Stimulated activated CD4-positive, alpha-beta T cell treated with anti-CD3 and anti-CD28 coated beads, Interleukin-4, amount 100 ng/mL, for 24 hours (primary cell): Measurements from ENCODE around the gene ENTPD1.
"Not testable (repeated sequence)": the region's sequence is repeated elsewhere in the genome, so short reads cannot be mapped to it uniquely, and the experiment has no call there.

Source experiments
- DNase-seq: peaks from one replicate; pipeline ENCODE4 v3.0.0-alpha.2; 2020

ENTPD1 gene

DNA sequence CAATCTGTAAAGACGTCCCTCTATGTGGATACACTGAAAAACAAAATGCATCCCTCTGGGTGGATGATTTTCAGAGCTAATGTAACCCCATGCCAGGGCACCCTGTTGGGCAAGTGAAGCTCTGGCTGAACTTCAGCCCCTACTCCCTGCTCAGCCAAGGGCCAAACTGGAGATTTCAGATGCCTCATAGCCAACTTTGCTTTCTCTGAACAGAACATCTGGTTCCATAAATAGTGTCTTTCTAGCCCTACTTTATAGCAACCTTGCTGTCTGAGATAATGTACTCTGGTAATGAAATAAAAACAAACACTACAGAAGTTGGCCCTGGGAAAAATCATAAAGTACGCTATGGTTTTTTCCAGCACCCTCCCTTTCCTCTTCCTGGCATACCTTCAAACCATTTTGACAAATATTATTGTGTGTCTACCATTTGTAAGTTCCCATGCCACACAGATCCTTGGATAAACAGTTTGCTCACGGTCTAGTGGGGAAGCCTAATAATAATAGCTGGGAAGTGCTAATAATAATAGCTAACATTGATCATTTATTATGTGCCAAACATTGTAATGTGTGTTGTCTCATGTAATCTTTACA is 3.4 kb downstream of the ENTPD1 start:
- no peak for DNase-seq

DNA sequence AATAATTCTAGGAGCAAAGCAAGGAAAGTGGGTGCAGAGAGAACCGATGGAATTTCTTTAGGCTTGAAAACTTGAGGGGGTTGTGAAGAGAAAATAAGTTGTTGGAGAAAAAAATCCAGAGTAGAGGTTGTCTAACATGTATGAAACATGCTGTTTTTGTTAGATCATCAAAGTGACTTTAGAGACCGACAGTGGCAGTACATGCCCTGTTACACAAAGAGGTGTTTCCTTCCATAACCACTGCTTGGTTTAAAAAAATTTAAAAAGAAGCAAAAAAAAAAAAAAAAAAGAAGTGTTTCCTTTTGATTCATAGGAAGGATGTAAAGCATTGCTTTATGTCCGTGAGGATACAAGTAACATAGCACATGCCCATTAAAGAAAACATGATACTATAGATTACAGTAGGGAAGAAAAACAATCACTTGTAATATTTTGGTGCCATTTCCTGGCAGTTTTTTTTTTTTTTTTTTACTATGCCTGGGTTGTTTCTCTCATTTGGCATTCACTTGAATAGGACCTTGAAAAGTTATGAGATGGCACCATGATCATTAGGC is 6.1 kb downstream of the ENTPD1 start:
- DNase-seq, result no peak

DNA sequence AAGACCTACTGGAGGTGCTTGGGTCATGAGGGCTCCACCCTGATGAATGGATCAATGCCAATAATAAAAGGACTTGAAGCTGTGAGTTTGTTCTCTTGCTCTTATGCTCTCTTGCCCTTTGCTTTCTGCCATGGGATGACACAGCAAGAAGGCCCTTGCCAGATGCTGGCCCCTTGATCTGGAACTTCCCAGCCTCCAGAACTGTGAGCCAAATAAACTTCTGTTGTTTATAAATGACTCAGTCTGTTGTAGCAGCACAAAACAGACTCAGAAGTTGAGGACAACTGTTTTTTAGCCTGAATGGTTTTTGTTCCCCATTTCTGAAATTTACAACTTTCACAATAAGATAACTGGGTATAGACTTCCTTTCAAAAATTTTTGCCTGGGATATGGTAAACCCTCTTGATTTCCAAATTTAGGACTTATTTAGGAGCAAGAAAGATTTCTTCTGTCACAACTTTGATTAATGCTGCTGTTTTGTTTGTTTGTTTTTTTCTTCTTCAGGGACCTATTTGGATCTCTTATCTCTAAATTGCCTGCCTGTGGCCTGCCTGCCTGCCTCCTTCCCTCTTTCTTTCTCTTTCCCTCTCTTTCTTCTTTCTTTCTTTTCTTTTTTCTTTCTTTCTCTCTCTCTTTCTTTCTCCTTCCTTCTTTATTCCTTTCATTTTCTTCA is 12.1 kb downstream of the ENTPD1 start:
- DNase-seq, result no peak

DNA sequence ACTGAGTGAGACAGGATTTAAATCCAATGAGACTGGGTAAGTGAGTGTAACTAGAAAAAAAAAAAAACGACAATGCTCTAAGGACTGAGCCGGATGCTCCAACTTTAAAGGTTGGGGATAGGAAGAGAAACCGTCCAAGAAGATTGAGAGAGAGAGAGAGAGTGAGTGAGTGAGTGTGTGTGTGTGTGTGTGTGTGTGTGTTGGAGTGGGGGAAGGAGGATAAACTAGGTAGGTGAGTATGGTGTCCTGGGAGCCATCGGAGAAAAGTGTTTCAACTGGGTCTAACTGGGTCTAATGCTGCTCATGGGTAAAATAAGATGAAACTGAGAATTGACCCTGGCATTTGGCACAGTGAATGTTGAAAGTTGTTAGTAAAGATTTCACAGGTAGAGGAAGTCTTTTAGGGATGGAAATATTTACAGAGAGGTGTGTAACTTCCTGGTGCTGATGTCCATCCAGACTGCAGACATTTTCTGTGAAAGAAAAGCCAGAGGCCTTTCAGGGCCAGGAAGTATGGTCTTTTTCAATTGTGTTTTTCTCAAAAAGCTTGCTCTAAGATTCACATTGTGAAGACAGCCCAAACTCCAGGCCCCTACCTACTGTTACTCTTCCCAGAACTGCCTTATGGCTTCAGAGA is 14.2 kb downstream of the ENTPD1 start:
- DNase-seq, result no peak

DNA sequence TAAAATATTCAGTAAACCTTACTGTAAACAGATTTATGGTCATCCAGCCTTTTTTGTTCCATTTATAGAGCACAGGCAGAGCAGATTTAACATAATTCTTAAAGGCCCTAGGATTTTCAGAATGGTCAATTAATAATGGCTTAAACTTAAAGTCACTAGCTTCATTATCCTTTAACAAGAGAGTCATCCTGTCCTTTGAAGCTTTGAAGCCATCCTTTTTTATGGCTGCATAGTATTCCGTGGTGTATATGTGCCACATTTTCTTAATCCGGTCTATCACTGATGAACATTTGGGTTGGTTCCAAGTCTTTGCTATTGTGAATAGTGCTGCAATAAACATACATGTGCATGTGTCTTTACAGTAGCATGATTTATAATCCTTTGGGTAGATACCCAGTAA is 17.5 kb downstream of the ENTPD1 start:
- not testable (repeated sequence) for DNase-seq

DNA sequence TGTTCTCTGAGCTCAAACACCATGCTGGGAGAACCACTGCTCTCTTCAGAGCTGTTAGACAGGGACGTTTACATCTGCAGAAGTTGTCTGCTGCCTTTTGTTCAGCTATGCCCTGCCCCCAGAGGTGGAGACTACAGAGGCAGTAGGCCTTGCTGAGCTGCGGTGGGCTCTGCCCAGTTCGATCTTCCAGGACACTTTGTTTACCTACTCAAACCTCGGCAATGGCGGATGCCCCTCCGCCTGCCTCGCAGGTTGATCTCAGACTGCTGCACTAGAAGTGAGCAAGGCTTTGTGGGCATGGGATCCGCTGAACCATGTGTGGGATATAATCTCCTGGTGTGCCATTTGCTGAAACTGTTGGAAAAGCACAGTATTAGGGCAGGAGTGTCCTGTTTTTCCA is 21.7 kb downstream of the ENTPD1 start:
- DNase-seq, result not testable (repeated sequence)

DNA sequence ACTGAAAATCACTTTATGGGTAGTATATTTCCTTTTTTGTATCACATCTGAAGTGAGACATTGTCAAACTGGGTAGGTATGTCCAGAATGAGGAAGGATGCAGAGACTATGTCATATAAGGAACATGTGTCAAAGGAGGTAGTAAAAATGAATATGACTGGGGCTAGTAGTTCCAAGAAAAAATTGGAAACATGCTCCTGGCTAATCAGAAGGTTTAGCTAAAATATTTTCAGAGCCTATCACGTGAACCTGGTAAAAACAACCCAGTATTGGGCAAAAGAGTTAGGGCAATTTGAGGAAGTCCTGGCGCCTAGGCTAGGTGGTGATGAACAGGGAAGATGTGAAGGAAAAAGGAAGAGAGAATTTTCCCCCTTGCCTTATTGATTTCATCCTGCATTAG is 26.4 kb downstream of the ENTPD1 start:
- no peak for DNase-seq

DNA sequence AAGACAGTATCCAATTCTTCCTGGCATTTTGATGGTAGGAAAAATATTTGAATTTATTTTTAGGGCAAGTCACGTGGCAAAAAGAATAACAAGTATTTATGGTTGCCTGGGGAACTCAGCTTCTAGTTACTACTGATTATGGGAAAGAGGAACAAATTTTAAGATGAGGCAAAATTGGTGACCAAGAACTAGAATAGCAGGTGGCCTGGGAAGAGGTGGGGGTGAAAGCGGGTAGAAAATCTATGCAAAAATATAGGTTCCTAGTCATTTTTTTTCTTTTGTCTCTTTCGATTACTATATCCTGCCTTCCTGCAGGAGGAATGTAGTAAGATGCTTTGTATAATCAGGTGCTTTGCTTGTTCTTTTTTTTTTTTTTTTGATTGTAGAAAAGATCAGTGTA is 27.8 kb downstream of the ENTPD1 start:
- DNase-seq, result no peak

DNA sequence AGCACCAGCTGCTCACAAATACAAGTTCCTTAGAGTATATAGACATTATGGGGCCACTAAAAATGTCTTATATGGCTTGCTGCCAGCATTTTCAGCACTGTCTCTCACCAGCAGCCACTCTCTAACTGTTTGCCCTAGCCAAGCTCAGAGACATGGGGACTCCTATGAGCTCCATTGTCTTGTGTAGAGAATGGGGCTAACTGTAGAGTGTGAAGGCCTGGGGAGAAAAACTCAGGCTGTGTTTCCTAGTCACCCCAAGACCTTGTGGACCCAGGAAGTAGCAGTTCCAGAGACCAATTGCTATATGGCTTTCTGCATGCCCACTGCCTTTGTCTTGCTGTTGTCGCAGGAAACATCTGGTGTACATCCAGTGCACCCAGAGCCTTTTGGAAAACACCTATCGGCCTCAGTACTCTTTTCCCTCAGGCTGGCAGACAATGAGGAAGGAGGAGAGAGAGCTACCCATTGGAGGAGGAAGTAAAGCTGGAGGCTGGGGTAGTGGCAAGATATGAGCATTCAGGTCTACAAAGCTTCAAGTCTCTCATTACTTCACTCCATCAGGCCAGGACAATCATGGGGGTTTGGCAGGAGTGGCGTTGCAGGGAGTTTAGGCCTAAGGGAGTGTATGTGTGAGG is 28.4 kb downstream of the ENTPD1 start:
- no peak for DNase-seq

DNA sequence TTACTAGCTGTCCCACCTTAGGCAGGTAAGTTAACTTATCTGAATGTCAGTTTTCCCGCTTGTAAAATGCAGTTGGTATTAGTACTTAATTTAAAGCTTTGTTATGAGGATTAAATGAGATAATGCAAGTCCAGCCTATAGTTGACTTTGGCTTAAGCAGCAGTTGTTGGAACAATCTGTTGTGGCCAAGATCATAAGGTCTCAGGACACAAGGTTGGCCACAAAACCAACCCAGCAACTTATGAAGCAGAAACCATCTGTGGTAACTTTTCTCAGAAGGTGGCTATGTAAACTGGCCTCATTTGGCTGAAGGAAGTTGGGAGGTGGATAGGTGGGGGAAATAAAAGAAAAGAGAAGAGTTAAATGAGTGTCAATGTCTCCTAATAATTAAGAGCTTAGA is 29.4 kb downstream of the ENTPD1 start:
- no peak for DNase-seq

DNA sequence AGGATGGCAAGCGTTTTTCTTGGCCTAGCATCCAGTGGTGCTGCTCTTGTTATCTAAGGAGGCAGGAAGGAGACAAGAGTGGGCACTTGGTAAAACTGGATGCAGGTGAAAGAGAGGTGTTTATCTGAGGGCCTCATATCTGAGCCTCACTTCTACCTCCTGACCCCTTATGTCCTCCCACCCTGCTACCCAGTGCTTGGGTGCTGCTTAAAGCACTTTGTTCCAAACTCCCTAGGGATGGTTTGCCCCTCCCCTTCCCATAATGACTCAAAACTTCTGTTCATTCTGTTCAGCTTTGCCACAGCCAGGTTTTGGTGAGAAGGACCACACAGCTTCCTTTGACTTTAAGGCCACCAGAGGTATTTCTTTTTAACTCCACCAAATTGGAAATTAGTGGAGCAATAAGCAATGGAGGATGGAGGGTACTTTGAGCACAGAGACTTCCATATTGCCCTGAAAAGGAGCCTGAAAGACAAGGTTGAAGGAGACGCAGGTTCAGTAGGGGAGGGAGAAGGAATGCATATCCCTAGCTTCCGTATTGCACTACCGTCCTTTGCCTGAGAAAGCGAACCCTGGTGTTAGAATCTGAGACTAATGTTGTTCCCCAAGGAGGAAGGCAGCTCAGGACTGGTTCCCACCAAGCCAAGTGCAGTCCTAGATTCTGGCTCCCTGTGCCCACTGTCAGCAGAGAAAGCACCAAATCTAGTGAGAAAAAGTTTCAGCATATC is 30.1 kb downstream of the ENTPD1 start:
- no peak for DNase-seq

DNA sequence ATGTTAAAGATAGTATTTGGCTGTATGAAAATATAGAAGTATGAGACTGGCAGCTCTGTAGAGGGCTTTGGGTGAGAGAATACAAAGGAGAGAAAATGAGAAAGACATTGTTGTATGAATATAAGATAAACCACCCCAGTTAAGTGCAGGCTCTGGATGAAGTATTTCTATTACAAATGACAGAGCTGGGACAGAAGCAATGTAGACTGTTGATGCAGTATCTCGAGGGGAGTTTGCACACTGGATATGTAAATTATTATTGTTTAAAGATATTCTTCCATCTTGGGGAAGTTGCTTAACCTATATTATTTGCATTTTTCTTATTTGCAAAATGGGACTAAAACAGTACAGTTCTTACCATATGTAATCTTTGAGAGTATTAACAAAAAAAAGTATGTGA is 31.5 kb downstream of the ENTPD1 start:
- no peak for DNase-seq

DNA sequence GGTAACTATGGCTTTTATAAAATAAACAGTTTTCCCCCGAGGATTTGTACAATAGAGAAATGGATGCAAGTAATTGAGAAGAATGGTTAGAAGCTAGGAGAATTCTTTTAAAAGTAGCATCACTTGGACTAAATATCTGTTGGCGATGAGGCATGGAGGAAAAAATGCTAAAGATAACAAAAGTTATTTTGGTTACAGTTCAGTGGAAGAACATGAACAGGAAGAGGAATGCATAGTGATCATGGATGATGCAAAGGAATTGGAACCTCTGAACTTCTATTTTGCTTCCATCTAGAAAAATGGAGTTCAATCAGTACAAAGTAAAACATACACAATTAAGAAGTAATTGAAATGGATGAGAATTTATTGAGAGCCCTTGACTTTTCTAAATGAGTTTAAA is 32.9 kb downstream of the ENTPD1 start:
- no peak for DNase-seq

DNA sequence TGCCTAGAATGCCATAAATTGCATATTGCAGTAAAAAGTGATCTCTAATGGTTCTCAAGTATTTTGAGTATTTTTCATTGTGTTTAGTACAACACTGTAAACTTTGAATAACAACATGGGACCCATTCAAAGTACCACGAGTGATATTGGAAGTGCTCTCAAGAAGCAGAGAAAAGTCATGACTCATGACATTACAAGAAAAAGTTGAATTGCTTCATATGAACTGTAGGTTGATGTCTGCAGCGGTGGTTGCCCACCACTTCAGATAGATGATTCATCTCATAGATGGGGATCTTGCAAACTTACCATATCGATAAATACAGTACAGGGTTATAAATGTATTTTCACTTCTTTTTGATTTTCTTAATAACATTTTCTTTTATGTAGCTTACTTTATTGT is 33.9 kb downstream of the ENTPD1 start:
- DNase-seq, result no peak

DNA sequence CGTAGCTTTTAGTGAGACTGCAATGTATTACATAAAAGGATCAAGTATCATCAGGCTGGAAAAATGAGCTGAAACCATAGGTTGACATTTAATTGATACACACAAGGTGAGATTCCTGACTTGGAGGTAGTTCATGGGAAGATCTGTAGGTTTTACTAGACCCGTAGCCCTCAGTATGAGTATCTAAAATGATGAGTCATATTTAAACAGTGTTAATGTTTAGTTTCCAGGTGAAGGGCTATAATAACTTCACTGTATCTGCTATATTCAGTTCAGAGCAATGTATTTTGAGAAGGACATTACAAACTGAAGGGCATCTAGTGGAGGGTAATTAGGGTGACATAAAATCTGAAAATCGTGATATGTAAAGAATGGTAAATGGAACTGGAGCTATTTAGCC is 35.0 kb downstream of the ENTPD1 start:
- DNase-seq, result no peak

DNA sequence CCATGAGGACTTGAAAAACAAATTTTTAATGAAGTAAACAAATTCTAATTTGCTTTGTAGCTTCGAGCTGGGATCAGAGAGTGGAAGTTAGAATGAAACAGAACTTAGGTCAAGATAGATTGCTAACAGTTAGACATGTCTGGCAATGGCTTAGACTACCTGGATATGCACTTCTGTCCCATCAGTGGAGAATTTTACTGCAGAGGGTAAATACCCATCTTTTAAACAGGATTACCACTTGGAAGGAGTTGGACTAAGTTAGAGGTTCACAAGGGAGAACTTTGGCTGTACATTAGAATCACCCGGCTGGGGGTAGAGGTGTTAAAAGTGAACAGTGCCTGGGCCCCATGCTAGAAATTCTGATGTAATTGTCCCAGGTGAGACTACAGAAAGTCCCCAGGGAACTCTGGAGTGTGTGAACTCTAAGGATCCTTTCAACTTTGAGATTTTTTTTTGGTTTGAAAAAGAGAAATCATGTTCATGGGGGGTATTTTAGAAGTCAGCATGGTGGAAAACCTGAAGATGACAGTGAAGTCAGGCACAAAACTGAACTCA is 35.5 kb downstream of the ENTPD1 start:
- DNase-seq, result no peak

DNA sequence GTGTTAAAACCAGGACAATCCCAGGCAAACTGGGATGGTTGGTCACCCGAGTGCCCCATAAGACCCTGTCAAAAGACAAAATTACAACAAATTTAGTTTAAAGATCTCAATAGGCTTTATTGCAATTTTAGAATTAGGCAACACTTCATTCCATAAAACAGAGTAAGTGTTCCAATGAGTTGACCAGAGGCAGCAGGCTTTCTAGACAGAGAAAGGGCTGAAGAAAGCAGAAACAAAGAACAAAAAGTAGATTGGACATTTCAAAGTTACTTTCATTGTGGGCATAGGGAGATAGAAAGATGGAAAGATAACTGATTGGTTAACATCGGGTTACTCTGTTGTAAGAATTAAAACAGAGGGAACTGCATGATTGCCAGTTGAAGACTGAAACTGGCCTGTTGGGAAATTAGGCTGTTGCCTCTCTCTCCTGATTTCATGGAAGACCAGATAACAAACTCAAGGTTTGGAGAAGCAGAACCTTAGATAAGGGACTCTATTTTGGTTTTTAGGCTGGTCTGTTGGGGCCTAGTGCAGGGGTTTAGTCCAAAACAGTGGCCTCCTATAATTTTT is 36.3 kb downstream of the ENTPD1 start:
- DNase-seq, result no peak

DNA sequence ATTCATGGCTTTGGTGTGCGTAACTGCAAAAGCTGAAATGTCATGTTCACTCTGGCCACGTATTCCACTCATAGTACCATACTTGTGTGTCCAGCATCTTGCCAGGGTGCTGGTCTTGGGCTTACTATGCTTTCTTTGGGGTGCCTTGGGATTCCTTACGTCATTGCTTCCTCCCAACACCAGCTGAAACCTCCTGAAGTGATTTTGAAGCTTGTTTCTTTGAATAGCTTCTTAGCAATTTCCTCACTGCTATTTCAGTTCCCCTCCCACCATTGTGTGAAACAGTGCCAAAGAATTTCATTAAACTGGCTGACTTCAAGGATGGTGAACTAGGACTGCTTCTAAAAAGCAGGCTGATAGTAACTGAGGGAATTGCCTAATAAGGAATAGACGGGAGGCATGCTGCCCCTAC is 36.9 kb downstream of the ENTPD1 start:
- no peak for DNase-seq

DNA sequence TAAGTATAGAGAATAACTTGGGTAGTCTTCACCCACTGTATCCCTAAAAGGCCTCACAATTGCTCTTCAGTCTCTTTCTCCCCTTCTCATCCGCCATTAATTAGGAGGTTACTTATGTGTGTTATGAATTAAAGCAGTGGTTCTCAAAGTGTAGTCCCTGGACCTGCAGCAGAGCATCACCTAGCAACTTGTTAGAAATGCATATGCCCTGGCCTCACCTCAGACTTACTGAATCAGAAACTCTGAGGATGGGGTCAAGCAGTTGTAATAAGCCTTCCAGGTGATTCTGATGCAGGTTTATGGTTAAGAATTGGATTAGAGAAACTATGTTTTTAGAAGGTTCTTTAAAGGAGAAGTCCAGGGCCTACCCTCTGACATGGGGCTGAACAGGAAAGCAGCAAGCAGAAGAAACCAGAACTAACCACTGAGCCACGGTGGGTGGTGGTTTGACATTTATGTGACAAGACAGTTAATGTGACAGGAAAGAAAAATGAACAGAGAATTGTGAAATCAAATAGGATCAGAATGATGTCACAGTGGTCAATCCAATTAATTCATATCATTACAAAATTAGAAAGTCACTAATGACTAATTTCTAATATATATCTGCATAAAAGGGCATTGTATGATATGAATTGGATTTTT is 37.6 kb downstream of the ENTPD1 start:
- DNase-seq, result no peak

DNA sequence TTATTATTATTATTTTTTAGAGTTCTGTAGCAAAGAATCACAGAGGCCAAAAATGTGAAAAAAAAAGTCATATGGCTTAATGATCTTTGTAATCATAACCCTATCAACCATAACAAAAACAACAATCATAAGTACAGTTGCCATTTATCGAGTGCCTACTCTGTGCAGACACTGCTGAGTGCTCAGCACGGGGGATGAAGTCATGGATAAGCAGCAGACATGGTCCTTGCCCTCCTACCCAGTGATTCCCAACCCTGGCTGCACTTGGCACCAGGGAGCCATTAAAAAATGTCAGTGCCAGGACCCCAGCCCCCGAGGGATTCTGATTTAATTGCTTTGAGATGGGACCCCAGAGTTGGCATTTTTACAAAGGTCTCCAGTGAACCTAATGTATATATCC is 38.2 kb downstream of the ENTPD1 start:
- DNase-seq, result no peak

DNA sequence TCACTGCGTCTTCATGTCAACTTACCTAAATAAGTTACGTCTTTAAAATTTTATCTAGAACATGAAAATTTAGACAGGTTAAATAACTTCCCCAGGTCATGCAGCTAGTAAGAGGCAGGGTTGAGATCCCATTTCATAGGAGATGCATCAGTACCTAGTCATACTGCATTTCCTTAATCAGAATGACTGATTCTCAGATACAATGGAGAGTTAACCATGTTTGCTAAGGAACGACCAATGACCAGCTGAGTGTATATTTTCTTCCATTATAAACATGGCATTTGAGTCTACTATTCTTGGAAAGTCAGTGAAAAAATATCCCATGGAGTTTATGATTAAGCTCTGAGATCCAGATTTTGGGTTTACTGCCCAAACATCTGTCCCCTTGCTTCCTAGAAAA is 39.6 kb downstream of the ENTPD1 start:
- no peak for DNase-seq

DNA sequence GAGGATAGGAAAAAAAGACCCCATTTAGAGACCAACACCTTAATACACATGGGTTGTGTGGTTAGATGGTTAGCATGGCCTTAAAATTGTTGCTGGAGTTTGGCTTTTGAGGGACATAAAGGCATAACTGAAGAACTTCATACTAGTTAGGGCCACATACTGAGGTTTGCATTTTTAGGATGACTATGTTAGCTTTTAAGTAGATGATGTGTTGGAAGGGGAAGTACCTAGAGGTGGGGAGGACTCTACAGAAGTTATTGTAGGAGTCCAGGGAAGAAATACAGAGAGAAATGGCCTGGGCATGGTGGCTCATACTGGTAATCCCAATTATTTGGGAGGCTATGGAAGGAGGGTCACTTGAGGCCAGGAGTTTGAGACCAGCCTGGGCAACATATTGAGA is 40.5 kb downstream of the ENTPD1 start:
- no peak for DNase-seq
